Spleen (tissue), 11 donors: Measurements from ENCODE around the gene SUSD4. TPM values are rescaled to one million over a fixed set of nuclear protein-coding genes. Genes with fewer than 3 reads are reported as not detected.

Experiments used
- DNase-seq: peaks from one replicate; pipeline ENCODE4 v3.0.0-alpha.2; 2020
- H3K27ac ChIP-seq, 8 donors: fragments of 200-600 bp; sonication (generic) in 7 of 8; 1 replicate in 4 of 8; 2 replicates in 4 of 8; pipeline versions ENCODE4 v1.5.0 to v1.8.0; 2016 to 2021; ENCODE audit warnings: inconsistent platforms in 4 of 8, mild to moderate bottlenecking in 4 of 8, moderate library complexity in 1 of 8
- H3K27me3 ChIP-seq, 7 donors: fragments of 200-600 bp; sonication (generic) in 6 of 7; replicated peaks in 1 of 7; 1 replicate in 4 of 7; 2 replicates in 3 of 7; pipeline versions ENCODE4 v1.5.0 to v1.8.0; 2016 to 2021; ENCODE audit warnings: inconsistent platforms in 3 of 7, mild to moderate bottlenecking in 1 of 7
- H3K36me3 ChIP-seq, 6 donors: fragments of 200-600 bp; sonication (generic) in 5 of 6; 1 replicate in 4 of 6; 2 replicates in 2 of 6; pipeline versions ENCODE4 v1.5.0 to v1.8.0; 2016 to 2021; ENCODE audit warnings: inconsistent platforms in 2 of 6
- H3K4me1 ChIP-seq, 6 donors: fragments of 200-600 bp; sonication (generic) in 5 of 6; 1 replicate in 3 of 6; 2 replicates in 3 of 6; pipeline versions ENCODE4 v1.5.0 to v1.8.0; 2016 to 2021; ENCODE audit warnings: inconsistent platforms in 3 of 6
- H3K4me3 ChIP-seq, 8 donors: fragments of 200-600 bp; sonication (generic) in 7 of 8; 1 replicate in 4 of 8; 2 replicates in 4 of 8; pipeline versions ENCODE4 v1.5.0 to v1.8.0; 2016 to 2021; ENCODE audit warnings: inconsistent platforms in 4 of 8, mild to moderate bottlenecking in 4 of 8, moderate library complexity in 2 of 8
- H3K9me3 ChIP-seq, 8 donors: fragments of 200-600 bp; sonication (generic) in 7 of 8; 1 replicate in 4 of 8; 2 replicates in 4 of 8; pipeline versions ENCODE4 v1.5.0 to v1.8.0; 2016 to 2021; ENCODE audit warnings: inconsistent platforms in 4 of 8
- CTCF ChIP-seq, 11 experiments: fragments of 200-600 bp in 7 of 11; fragments of 450-650 bp in 4 of 11; sonication (generic) in 4 of 11; IDR thresholded peaks in 8 of 11; conservative IDR thresholded peaks in 3 of 11; 1 replicate in 7 of 11; 2 replicates in 4 of 11; pipeline versions ENCODE4 v1.4.0 to v1.8.0; 2016 to 2021; ENCODE audit warnings: antibody characterized with exemption in 11 of 11, inconsistent platforms in 4 of 11, mild to moderate bottlenecking in 1 of 11
- POLR2A ChIP-seq, 3 donors: fragments of 450-650 bp; IDR thresholded peaks; one replicate each; pipeline ENCODE4 v1.5.1; 2017; ENCODE audit warnings: antibody characterized with exemption in 3 of 3, mild to moderate bottlenecking in 1 of 3
- POLR2AphosphoS5 ChIP-seq, 3 donors: sonication (generic); formaldehyde crosslinking; IDR thresholded peaks; one replicate each; pipeline ENCODE4 v1.5.1; 2017; ENCODE audit warnings: antibody characterized with exemption in 3 of 3
- WGBS, 5 donors: extraction: QIAGEN DNeasy Blood & Tissue Kit in 3 of 5; methylation state at CpG; one replicate each; pipeline versions ENCODE4 v1.1.5 to v1.1.7; 2013 to 2018; 5-methylcytosine and 5-hydroxymethylcytosine counted together
- intact Hi-C: fragments of 100-400 bp; cut with DNase I; formaldehyde crosslinking; loops from one replicate; pipeline ENCODE4 v1.15.0; 2023; ENCODE audit warnings: low total_unique reads
- polyA plus RNA-seq, 3 donors: library from polyadenylated mRNA; stranded (reverse); fragments of 200-250 nt; gene quantifications; one replicate each; pipeline ENCODE4 v1.2.1, GENCODE V29; 2013
- total RNA-seq, 7 donors: library from RNA; depleted of rRNA in 3 of 7; stranded (reverse); fragments of >200 nt in 3 of 7; fragmentation: NEBNext Ultra II Directional in 4 of 7; extraction: Animal tissue kit (Norgen Biotek cat#: 25700) in 4 of 7; gene quantifications; one replicate each; pipeline versions ENCODE4 v1.1.0 to v1.2.1, GENCODE V29; 2016 to 2021
- donor health status: healthy with polysubstance abuse.
- donor health status: DM: no; HTN: no; CAD: no; lungs with moderate emphysema.
- donor health status: DM: no; HTN: no; CAD: no.
- donor health status: Bipolar disorder and iron deficiency.
- donor health status: healthy.
- donor health status: DM: no; HTN: no; CAD: no.
- donor health status: DM: yes; HTN: yes; CAD: no.

Gene SUSD4
- total and polyA plus RNA-seq, 10 donors, result 0.35 to 2.1 (median 0.69) TPM

DNA sequence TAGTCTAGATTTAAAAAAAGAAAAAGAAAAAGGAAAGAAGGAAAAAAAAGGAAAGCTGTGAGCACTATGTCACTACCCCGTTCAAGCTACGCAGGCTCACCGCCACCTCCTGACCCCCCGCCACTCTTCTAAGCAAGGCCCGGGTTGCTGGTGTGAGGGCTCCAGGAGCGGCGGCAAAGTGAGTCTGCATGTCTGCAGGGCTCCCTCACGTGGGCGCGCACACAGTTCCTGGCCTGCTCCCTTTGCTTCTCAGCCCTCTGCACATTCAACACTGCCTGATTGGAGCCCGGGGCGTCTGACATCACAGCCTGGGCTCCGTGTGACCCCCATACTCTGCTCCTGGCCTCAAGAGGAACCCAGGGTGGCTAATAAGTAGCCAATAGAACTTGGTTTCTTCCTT, 139.5 kb downstream of the SUSD4 start:
- 75 to 86% (median 85%) methylated on average over 13 of the region's 13 CpGs for whole genome bisulfite sequencing, 5 donors
- H3K36me3 ChIP-seq, result no peaks in the 10 kb centered on the region
- H3K4me1 ChIP-seq, result no peaks in the 10 kb centered on the region
- no peak overlapping the region for H3K27ac ChIP-seq
- peaks cover 0 to 8% (median 4%) of the 10 kb centered on the region in 8 donors for H3K9me3 ChIP-seq
- TF ChIP-seq POLR2AphosphoS5 (IDR thresholded peaks at IDR 0.05) (no peak), CTCF (IDR thresholded peaks at IDR 0.05 in 8 of 11, conservative IDR thresholded peaks at IDR 0.05 in 3 of 11) (no peak), POLR2A (IDR thresholded peaks at IDR 0.05) (no peak)
- H3K27me3 ChIP-seq, result peaks cover 0 to 3% (median 0%) of the 10 kb centered on the region in 7 donors
- H3K4me3 ChIP-seq, result no peak overlapping the region
- intact Hi-C loops, result no loop called here
- no peak for DNase-seq

GRCh38 chr1:223223091-223223995, 140.6 kb downstream of the SUSD4 start:
- Histone ChIP-seq H3K4me3 (no peak overlapping the region), H3K9me3 (peaks cover 0 to 19% (median 16%) of the 10 kb centered on the region in 8 donors), H3K4me1 (no peaks in the 10 kb centered on the region), H3K27ac (no peak overlapping the region), H3K27me3 (peaks cover 0 to 3% (median 0%) of the 10 kb centered on the region in 7 donors), H3K36me3 (no peaks in the 10 kb centered on the region)
- 88 to 94% (median 90%) methylated on average over 17 to 26 of the region's 26 CpGs for WGBS, 5 donors
- no peak for TF ChIP-seq CTCF (IDR thresholded peaks at IDR 0.05 in 8 of 11, conservative IDR thresholded peaks at IDR 0.05 in 3 of 11)
- TF ChIP-seq POLR2A (IDR thresholded peaks at IDR 0.05), result no peak
- no peak for TF ChIP-seq POLR2AphosphoS5 (IDR thresholded peaks at IDR 0.05)
- intact Hi-C loops, result no loop called here
- DNase-seq, result no peak

DNA sequence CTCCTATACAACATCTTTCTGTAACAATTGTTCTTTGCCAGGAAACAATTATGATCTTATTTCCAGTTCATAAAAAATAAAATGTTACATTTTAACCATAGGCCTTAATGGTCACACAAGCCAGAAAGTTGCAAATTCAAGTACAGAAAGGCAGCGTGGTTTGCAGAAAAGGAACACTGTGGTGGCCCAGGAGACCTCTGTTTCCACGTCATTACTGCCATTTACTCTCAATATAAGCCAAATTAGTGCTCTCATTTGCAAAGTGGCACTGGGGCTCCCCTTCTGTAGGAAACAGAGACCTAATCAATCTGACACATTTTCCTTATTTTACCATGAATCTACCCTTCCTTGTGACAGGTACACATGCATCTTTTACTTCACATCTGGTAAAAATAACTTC, 141.6 kb downstream of the SUSD4 start:
- no peak for DNase-seq
- Histone ChIP-seq H3K9me3 (peaks cover 0 to 25% (median 19%) of the 10 kb centered on the region in 8 donors), H3K27ac (no peak overlapping the region), H3K4me3 (no peak overlapping the region), H3K27me3 (no peaks in the 10 kb centered on the region), H3K4me1 (no peaks in the 10 kb centered on the region), H3K36me3 (no peaks in the 10 kb centered on the region)
- TF ChIP-seq POLR2AphosphoS5 (IDR thresholded peaks at IDR 0.05), result no peak
- no peak for TF ChIP-seq CTCF (IDR thresholded peaks at IDR 0.05 in 8 of 11, conservative IDR thresholded peaks at IDR 0.05 in 3 of 11)
- no peak for TF ChIP-seq POLR2A (IDR thresholded peaks at IDR 0.05)
- 61 to 71% (median 66%) methylated on average over 2 of the region's 2 CpGs for WGBS, 5 donors
- intact Hi-C loops, result no loop called here

DNA sequence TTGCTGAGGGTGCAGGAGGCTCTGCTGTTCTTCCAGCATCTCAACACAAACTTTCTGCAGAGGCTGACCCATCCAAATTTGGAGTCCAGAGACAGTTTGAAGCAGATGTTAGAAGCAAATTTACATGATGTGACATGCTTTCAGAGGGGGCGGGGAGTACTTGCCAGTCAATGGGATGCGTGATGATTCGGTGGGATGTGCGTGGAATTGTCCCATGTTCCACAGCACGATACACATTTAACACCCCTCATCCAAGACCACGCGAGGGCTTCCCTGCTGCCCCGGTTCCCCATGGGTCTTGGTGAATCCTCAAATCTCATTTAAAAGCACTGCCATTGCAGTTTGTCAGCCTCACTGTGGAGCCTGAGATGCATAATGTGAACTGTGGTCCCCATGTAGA, 142.3 kb downstream of the SUSD4 start:
- no peak for DNase-seq
- WGBS, 5 donors, result 88 to 99% (median 91%) methylated on average over 8 of the region's 8 CpGs
- H3K27me3 ChIP-seq, result no peaks in the 10 kb centered on the region
- H3K4me1 ChIP-seq, result no peaks in the 10 kb centered on the region
- peaks cover 0 to 25% (median 19%) of the 10 kb centered on the region in 8 donors for H3K9me3 ChIP-seq
- H3K4me3 ChIP-seq, result no peak overlapping the region
- intact Hi-C loops, result no loop called here
- no peak overlapping the region for H3K27ac ChIP-seq
- H3K36me3 ChIP-seq, result no peaks in the 10 kb centered on the region
- TF ChIP-seq CTCF (IDR thresholded peaks at IDR 0.05 in 8 of 11, conservative IDR thresholded peaks at IDR 0.05 in 3 of 11) (no peak), POLR2AphosphoS5 (IDR thresholded peaks at IDR 0.05) (no peak), POLR2A (IDR thresholded peaks at IDR 0.05) (no peak)
